ENCODE measurements around the gene NEU2. TPM values are rescaled to one million over a fixed set of nuclear protein-coding genes. Genes with fewer than 3 reads are reported as not detected.

NEU2 gene
- total RNA-seq = 0.76 TPM in 1 of 2 replicates, not detected in the other

GRCh38 chr2:233032551-233033320 lies at the start of gene NEU2:
Gene NEU2, plus strand, starts transcription at chr2:233032672. Its CDS starts 0 bp downstream, at chr2:233032672.

GRCh38 chr2:233013027-233013461 lies 19.4 kb upstream of the NEU2 start, which contains the start of gene NGEF:
Gene NGEF, minus strand, starts transcription at chr2:233013256. Its CDS starts 38,366 bp downstream, at chr2:232974890.

GRCh38 chr2:233059797-233060500 lies 27.5 kb downstream of the NEU2 start, which contains the start of gene INPP5D:
Gene INPP5D, plus strand, starts transcription at chr2:233060342. Its CDS starts 137 bp downstream, at chr2:233060479.

Other genes starting within 250 kb of the NEU2 start
- 0.33 and 0.79 TPM in 2 replicates for gene SNORC, start 162.4 kb upstream of the NEU2 start, total RNA-seq
- gene NGEF, start 19.4 kb upstream of the NEU2 start, total RNA-seq = 0.79 and 2.8 TPM in 2 replicates
- 10.2 and 25.6 TPM in 2 replicates for gene INPP5D, start 27.7 kb downstream of the NEU2 start, total RNA-seq
- 33.8 and 69.4 TPM in 2 replicates for gene ATG16L1, start 219.0 kb downstream of the NEU2 start, total RNA-seq

Data from placental epithelial cell (primary cell).